ENCODE results near the gene FGF14. TPM values are rescaled to one million over a fixed set of nuclear protein-coding genes. Genes with fewer than 3 reads are reported as not detected.

Gene FGF14
- total and polyA plus RNA-seq, 5 donors from 2014 or later = 0.09 TPM; not detected in 4

DNA sequence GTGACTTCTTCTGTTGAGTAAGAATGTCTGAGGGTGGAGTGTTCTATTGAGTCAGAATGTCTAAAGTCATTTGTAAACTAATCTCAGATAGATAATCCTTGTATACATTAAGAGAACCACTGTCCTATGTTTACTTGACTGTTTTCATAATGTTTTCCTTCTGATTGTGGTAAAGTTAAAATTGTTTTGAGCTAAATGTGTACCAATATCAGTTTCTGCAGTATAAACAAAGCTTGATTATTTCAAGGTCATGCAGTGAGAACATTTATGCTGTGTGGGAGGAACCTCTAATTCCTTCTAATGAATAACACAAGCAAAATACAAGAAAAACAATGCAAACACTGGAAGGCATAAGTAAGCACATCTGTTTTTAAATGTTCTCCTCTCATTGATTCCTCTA lies 434.6 kb downstream of the FGF14 start:
- Histone ChIP-seq H3K4me3 (ENCODE audit: low read depth, low read length) (no peak overlapping the region), H3K9me3 (ENCODE audit: control insufficient read depth in 2 of 2, low read length in 2 of 2) (no peaks in the 10 kb centered on the region), H3K36me3 (ENCODE audit: control insufficient read depth, insufficient read depth, low read length) (no peaks in the 10 kb centered on the region), H3K4me1 (ENCODE audit: control insufficient read depth, insufficient read depth, low read length, poor library complexity, severe bottlenecking) (no peaks in the 10 kb centered on the region), H3K27me3 (ENCODE audit: control insufficient read depth, insufficient read depth, low read length) (no peaks in the 10 kb centered on the region), H3K27ac (ENCODE audit: insufficient read depth, low read length, poor library complexity, severe bottlenecking) (no peak overlapping the region)
- Mint-ChIP-seq H3K4me1 (no peaks in the 10 kb centered on the region), H3K4me3 (no peak overlapping the region), H3K9me3 (peaks cover 0 to 3% (median 0%) of the 10 kb centered on the region in 7 donors), H3K36me3 (no peaks in the 10 kb centered on the region), H3K27me3 (peaks cover 4% of the 10 kb centered on the region), H3K27ac (no peak overlapping the region)
- DNase-seq = no peak
- no peak for ATAC-seq (ENCODE audit: low read depth in 2 of 2)

- Mint-ChIP-seq H3K4me3 (no peak overlapping the region), H3K36me3 (no peaks in the 10 kb centered on the region), H3K27ac (no peak overlapping the region), H3K4me1 (no peaks in the 10 kb centered on the region), H3K9me3 (peaks cover 0 to 3% (median 0%) of the 10 kb centered on the region in 7 donors), H3K27me3 (no peaks in the 10 kb centered on the region)
- Histone ChIP-seq H3K27ac (ENCODE audit: insufficient read depth, low read length, poor library complexity, severe bottlenecking) (no peak overlapping the region), H3K4me1 (ENCODE audit: control insufficient read depth, insufficient read depth, low read length, poor library complexity, severe bottlenecking) (no peaks in the 10 kb centered on the region), H3K4me3 (ENCODE audit: low read depth, low read length) (no peak overlapping the region), H3K36me3 (ENCODE audit: control insufficient read depth, insufficient read depth, low read length) (no peaks in the 10 kb centered on the region), H3K9me3 (ENCODE audit: control insufficient read depth in 2 of 2, low read length in 2 of 2) (no peaks in the 10 kb centered on the region), H3K27me3 (ENCODE audit: control insufficient read depth, insufficient read depth, low read length) (no peaks in the 10 kb centered on the region)
- DNase-seq (no peak), ATAC-seq (ENCODE audit: low read depth in 2 of 2) (no peak)
Observed at GRCh38 chr13:101965096-101965495, 436.8 kb downstream of the FGF14 start.

DNA sequence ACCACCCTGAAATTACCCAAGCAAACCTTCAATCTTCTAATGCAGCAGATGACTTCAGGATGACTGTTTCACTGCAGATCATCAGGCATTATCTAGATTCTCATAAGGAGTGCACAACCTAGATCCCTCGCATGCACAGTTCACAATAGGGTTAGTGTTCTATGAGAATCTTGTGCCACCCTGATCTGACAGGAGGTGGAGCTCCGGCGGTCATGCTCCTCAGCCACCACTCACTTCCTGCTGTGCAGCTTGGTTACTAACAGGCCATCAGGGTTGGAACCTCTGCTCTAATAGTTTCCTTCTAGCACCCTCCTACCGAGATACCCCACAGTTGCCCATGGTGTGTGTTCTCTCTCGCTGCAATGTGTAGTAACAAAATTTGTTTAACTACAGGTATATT lies 442.8 kb downstream of the FGF14 start:
- H3K4me1 Mint-ChIP-seq = no peaks in the 10 kb centered on the region
- H3K4me3 Mint-ChIP-seq = no peak overlapping the region
- H3K4me3 ChIP-seq (ENCODE audit: low read depth, low read length) = no peak overlapping the region
- no peak for ATAC-seq (ENCODE audit: low read depth in 2 of 2)
- H3K4me1 ChIP-seq (ENCODE audit: control insufficient read depth, insufficient read depth, low read length, poor library complexity, severe bottlenecking) = no peaks in the 10 kb centered on the region
- H3K27ac Mint-ChIP-seq = no peak overlapping the region
- H3K27me3 Mint-ChIP-seq = no peaks in the 10 kb centered on the region
- H3K36me3 Mint-ChIP-seq = no peaks in the 10 kb centered on the region
- H3K27ac ChIP-seq (ENCODE audit: insufficient read depth, low read length, poor library complexity, severe bottlenecking) = no peak overlapping the region
- DNase-seq = no peak
- no peaks in the 10 kb centered on the region for H3K36me3 ChIP-seq (ENCODE audit: control insufficient read depth, insufficient read depth, low read length)
- H3K9me3 ChIP-seq (ENCODE audit: control insufficient read depth in 2 of 2, low read length in 2 of 2) = no peaks in the 10 kb centered on the region
- H3K27me3 ChIP-seq (ENCODE audit: control insufficient read depth, insufficient read depth, low read length) = no peaks in the 10 kb centered on the region
- peaks cover 0 to 2% (median 0%) of the 10 kb centered on the region in 7 donors for H3K9me3 Mint-ChIP-seq

- H3K27ac Mint-ChIP-seq = no peak overlapping the region
- H3K27me3 Mint-ChIP-seq = no peaks in the 10 kb centered on the region
- ATAC-seq (ENCODE audit: low read depth in 2 of 2) = no peak
- no peaks in the 10 kb centered on the region for H3K4me1 Mint-ChIP-seq
- H3K9me3 Mint-ChIP-seq = peaks cover 0 to 2% (median 0%) of the 10 kb centered on the region in 7 donors
- Histone ChIP-seq H3K9me3 (ENCODE audit: control insufficient read depth in 2 of 2, low read length in 2 of 2) (no peaks in the 10 kb centered on the region), H3K27me3 (ENCODE audit: control insufficient read depth, insufficient read depth, low read length) (no peaks in the 10 kb centered on the region), H3K36me3 (ENCODE audit: control insufficient read depth, insufficient read depth, low read length) (no peaks in the 10 kb centered on the region), H3K4me3 (ENCODE audit: low read depth, low read length) (no peak overlapping the region), H3K4me1 (ENCODE audit: control insufficient read depth, insufficient read depth, low read length, poor library complexity, severe bottlenecking) (no peaks in the 10 kb centered on the region), H3K27ac (ENCODE audit: insufficient read depth, low read length, poor library complexity, severe bottlenecking) (no peak overlapping the region)
- H3K4me3 Mint-ChIP-seq = no peak overlapping the region
- DNase-seq = no peak
- no peaks in the 10 kb centered on the region for H3K36me3 Mint-ChIP-seq
Observed at GRCh38 chr13:101955764-101956163, 446.1 kb downstream of the FGF14 start.

- ATAC-seq (ENCODE audit: low read depth in 2 of 2) = no peak
- no peaks in the 10 kb centered on the region for H3K36me3 Mint-ChIP-seq
- no peaks in the 10 kb centered on the region for H3K9me3 ChIP-seq (ENCODE audit: control insufficient read depth in 2 of 2, low read length in 2 of 2)
- DNase-seq = no peak
- H3K36me3 ChIP-seq (ENCODE audit: control insufficient read depth, insufficient read depth, low read length) = no peaks in the 10 kb centered on the region
- no peaks in the 10 kb centered on the region for H3K4me1 Mint-ChIP-seq
- no peak overlapping the region for H3K27ac ChIP-seq (ENCODE audit: insufficient read depth, low read length, poor library complexity, severe bottlenecking)
- no peak overlapping the region for H3K4me3 Mint-ChIP-seq
- H3K27ac Mint-ChIP-seq = no peak overlapping the region
- no peaks in the 10 kb centered on the region for H3K27me3 ChIP-seq (ENCODE audit: control insufficient read depth, insufficient read depth, low read length)
- H3K4me1 ChIP-seq (ENCODE audit: control insufficient read depth, insufficient read depth, low read length, poor library complexity, severe bottlenecking) = no peaks in the 10 kb centered on the region
- no peak overlapping the region for H3K4me3 ChIP-seq (ENCODE audit: low read depth, low read length)
- H3K9me3 Mint-ChIP-seq = peaks cover 0 to 9% (median 0%) of the 10 kb centered on the region in 7 donors
- no peaks in the 10 kb centered on the region for H3K27me3 Mint-ChIP-seq
Observed at GRCh38 chr13:101951114-101951513, 450.7 kb downstream of the FGF14 start.

DNA sequence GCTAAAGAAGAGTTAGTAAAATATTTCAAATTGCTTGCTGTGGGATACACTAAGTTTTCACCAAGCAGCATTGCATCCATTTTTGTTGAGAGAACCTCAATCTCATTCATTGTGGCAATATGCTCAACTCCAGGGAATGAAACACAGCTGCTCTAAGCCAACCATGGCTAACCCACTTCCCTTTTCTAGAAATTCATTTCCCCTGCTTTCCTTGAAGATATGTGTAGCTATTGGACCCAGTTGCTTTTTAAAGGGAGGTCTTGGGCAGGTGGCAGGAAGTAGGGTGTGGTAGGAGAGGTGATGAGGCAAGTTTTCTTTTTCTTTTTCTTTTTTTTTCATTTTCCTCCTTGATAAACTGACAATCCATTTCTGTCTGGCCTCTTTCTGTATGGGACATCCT lies 452.2 kb downstream of the FGF14 start:
- H3K9me3 Mint-ChIP-seq = peaks cover 0 to 9% (median 0%) of the 10 kb centered on the region in 7 donors
- no peak overlapping the region for H3K4me3 ChIP-seq (ENCODE audit: low read depth, low read length)
- no peaks in the 10 kb centered on the region for H3K4me1 ChIP-seq (ENCODE audit: control insufficient read depth, insufficient read depth, low read length, poor library complexity, severe bottlenecking)
- H3K27ac Mint-ChIP-seq = no peak overlapping the region
- no peak overlapping the region for H3K27ac ChIP-seq (ENCODE audit: insufficient read depth, low read length, poor library complexity, severe bottlenecking)
- no peaks in the 10 kb centered on the region for H3K27me3 ChIP-seq (ENCODE audit: control insufficient read depth, insufficient read depth, low read length)
- H3K36me3 Mint-ChIP-seq = no peaks in the 10 kb centered on the region
- no peak overlapping the region for H3K4me3 Mint-ChIP-seq
- ATAC-seq (ENCODE audit: low read depth in 2 of 2) (no peak), DNase-seq (no peak)
- H3K27me3 Mint-ChIP-seq = no peaks in the 10 kb centered on the region
- H3K4me1 Mint-ChIP-seq = no peaks in the 10 kb centered on the region
- H3K9me3 ChIP-seq (ENCODE audit: control insufficient read depth in 2 of 2, low read length in 2 of 2) = no peaks in the 10 kb centered on the region
- no peaks in the 10 kb centered on the region for H3K36me3 ChIP-seq (ENCODE audit: control insufficient read depth, insufficient read depth, low read length)

GRCh38 chr13:101946401-101946800 lies 455.4 kb downstream of the FGF14 start:
- H3K36me3 ChIP-seq (ENCODE audit: control insufficient read depth, insufficient read depth, low read length) = no peaks in the 10 kb centered on the region
- Mint-ChIP-seq H3K9me3 (peaks cover 0 to 9% (median 1%) of the 10 kb centered on the region in 7 donors), H3K36me3 (no peaks in the 10 kb centered on the region), H3K27ac (no peak overlapping the region), H3K4me3 (no peak overlapping the region), H3K4me1 (no peaks in the 10 kb centered on the region), H3K27me3 (no peaks in the 10 kb centered on the region)
- DNase-seq (no peak), ATAC-seq (ENCODE audit: low read depth in 2 of 2) (no peak)
- no peak overlapping the region for H3K27ac ChIP-seq (ENCODE audit: insufficient read depth, low read length, poor library complexity, severe bottlenecking)
- no peaks in the 10 kb centered on the region for H3K4me1 ChIP-seq (ENCODE audit: control insufficient read depth, insufficient read depth, low read length, poor library complexity, severe bottlenecking)
- no peak overlapping the region for H3K4me3 ChIP-seq (ENCODE audit: low read depth, low read length)
- no peaks in the 10 kb centered on the region for H3K27me3 ChIP-seq (ENCODE audit: control insufficient read depth, insufficient read depth, low read length)
- no peaks in the 10 kb centered on the region for H3K9me3 ChIP-seq (ENCODE audit: control insufficient read depth in 2 of 2, low read length in 2 of 2)

- Histone ChIP-seq H3K36me3 (ENCODE audit: control insufficient read depth, insufficient read depth, low read length) (no peaks in the 10 kb centered on the region), H3K27ac (ENCODE audit: insufficient read depth, low read length, poor library complexity, severe bottlenecking) (no peak overlapping the region), H3K9me3 (ENCODE audit: control insufficient read depth in 2 of 2, low read length in 2 of 2) (no peaks in the 10 kb centered on the region), H3K4me3 (ENCODE audit: low read depth, low read length) (no peak overlapping the region), H3K4me1 (ENCODE audit: control insufficient read depth, insufficient read depth, low read length, poor library complexity, severe bottlenecking) (no peaks in the 10 kb centered on the region), H3K27me3 (ENCODE audit: control insufficient read depth, insufficient read depth, low read length) (no peaks in the 10 kb centered on the region)
- ATAC-seq (ENCODE audit: low read depth in 2 of 2) = no peak
- Mint-ChIP-seq H3K36me3 (no peaks in the 10 kb centered on the region), H3K4me1 (no peaks in the 10 kb centered on the region), H3K9me3 (peaks cover 0 to 9% (median 1%) of the 10 kb centered on the region in 7 donors), H3K27ac (no peak overlapping the region), H3K27me3 (no peaks in the 10 kb centered on the region), H3K4me3 (no peak overlapping the region)
- no peak for DNase-seq
Observed at GRCh38 chr13:101945435-101945834, 456.4 kb downstream of the FGF14 start.
